ENCODE results near the gene FGF18.

GRCh38 chr5:171457208-171457981 is 37.9 kb downstream of the FGF18 start:
- TF ChIP-seq CTCF (IDR thresholded peaks at IDR 0.05) (no peak), POLR2A (IDR thresholded peaks at IDR 0.05) (no peak), POLR2AphosphoS5 (IDR thresholded peaks at IDR 0.05) (no peak)
